Immature natural killer cell (primary cell): Measurements from ENCODE around the gene DDX52. TPM values are rescaled to one million over a fixed set of nuclear protein-coding genes. Genes with fewer than 3 reads are reported as not detected.

Source experiments
- DNase-seq, 3 donors: peaks; one replicate each; pipeline ENCODE4 v3.0.0; 2022; ENCODE audit warnings: mixed read lengths in 1 of 3
- H3K27ac Mint-ChIP-seq, 6 donors: one replicate each; pipeline ENCODE4 v1.8.0; 2020; ENCODE audit warnings: mixed read lengths in 6 of 6, mild to moderate bottlenecking in 5 of 6, inconsistent platforms in 4 of 6, moderate library complexity in 3 of 6
- H3K27me3 Mint-ChIP-seq, 3 donors: one replicate each; pipeline ENCODE4 v1.8.0; 2020 to 2021; ENCODE audit warnings: low read depth in 3 of 3, mild to moderate bottlenecking in 3 of 3, mixed read lengths in 3 of 3, moderate library complexity in 3 of 3, inconsistent platforms in 1 of 3
- H3K36me3 Mint-ChIP-seq, 3 donors: one replicate each; pipeline ENCODE4 v1.8.0; 2020; ENCODE audit warnings: mixed read lengths in 3 of 3, inconsistent platforms in 2 of 3, mild to moderate bottlenecking in 2 of 3
- H3K4me1 Mint-ChIP-seq, 2 donors: one replicate each; pipeline ENCODE4 v1.8.0; 2020; ENCODE audit warnings: inconsistent platforms in 2 of 2, mild to moderate bottlenecking in 2 of 2, mixed read lengths in 2 of 2, moderate library complexity in 1 of 2
- H3K4me3 Mint-ChIP-seq, 5 donors: one replicate each; pipeline ENCODE4 v1.8.0; 2020; ENCODE audit warnings: mild to moderate bottlenecking in 5 of 5, mixed read lengths in 5 of 5, inconsistent platforms in 3 of 5, moderate library complexity in 3 of 5
- H3K9me3 Mint-ChIP-seq, 6 donors: one replicate each; pipeline ENCODE4 v1.8.0; 2020; ENCODE audit warnings: mild to moderate bottlenecking in 6 of 6, mixed read lengths in 6 of 6, inconsistent platforms in 4 of 6, moderate library complexity in 3 of 6
- polyA plus RNA-seq, 3 donors: library from polyadenylated mRNA; unstranded; fragments of 300-500 nt; fragmentation: Illumina TruSeq; gene quantifications; one replicate each; pipeline ENCODE4 v1.2.3, GENCODE V29; 2021

DDX52 gene
- polyA plus RNA-seq, 3 donors from 2014 or later, result 7.9 to 19.3 (median 9.3) TPM

DNA sequence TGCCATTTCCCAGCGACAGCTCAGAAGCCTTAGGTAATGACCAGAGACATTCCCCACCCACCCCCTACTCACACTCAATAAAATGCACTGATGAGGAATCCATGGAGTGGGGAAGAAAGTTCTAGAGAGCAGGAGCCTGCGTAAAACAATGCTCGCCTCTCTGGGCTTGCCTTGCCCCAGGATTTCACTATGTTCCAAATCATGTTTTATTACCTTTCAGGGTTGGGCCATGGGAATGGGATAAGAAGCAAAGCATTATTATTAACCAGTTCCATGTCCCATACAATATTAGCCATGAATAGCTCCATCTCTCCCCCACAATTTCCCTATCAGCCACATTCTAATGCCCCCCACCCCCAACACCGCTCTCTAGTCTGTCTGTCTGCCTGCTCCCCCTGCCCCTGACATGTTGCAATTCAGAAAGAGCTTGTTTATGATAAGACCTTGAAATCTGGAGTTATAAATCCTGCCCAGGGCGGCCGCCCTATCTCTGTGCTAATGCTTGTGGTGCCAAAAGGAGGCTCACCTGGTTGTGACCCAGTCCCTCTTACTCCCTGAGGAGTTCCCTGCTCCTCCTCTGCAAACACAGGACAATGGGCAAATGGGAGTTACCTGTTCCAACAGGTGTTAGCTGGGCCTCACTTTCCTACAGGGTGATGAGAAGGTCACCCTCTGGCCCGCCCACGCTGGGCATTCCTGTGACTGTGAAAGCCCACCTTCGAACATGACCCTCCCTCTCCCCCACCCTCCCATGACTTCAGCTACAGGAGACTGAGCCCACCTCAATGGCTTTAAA is 28.0 kb upstream of the DDX52 start:
- H3K4me1 Mint-ChIP-seq, result no peaks in the 10 kb centered on the region
- no peak overlapping the region for H3K27ac Mint-ChIP-seq
- H3K4me3 Mint-ChIP-seq, result no peak overlapping the region
- H3K27me3 Mint-ChIP-seq, result peaks cover 0 to 2% (median 1%) of the 10 kb centered on the region in 3 donors
- H3K36me3 Mint-ChIP-seq, result no peaks in the 10 kb centered on the region
- no peaks in the 10 kb centered on the region for H3K9me3 Mint-ChIP-seq
- DNase-seq, result no peak

DNA sequence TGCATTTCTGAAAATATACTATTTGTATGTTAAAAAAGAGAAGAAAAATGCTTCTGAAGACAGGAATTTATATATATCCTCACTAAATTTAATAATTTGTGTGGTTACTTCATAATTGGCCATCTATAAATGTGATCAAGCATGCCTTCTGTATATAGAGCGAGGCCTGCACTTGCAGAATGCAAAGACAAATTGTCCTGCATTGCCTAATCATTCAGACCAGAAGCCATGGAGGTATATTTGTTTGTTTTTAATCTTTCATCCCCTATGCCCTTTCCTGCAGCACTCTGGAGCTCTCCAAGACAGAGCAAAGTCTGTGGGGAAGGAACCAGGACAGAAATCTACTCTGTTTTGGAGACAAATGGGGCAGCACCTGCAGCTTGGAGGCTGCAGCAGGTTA is 23.8 kb upstream of the DDX52 start:
- Mint-ChIP-seq H3K4me3 (no peak overlapping the region), H3K27me3 (peaks cover 0 to 1% (median 0%) of the 10 kb centered on the region in 3 donors), H3K27ac (no peak overlapping the region), H3K4me1 (no peaks in the 10 kb centered on the region), H3K9me3 (no peaks in the 10 kb centered on the region), H3K36me3 (no peaks in the 10 kb centered on the region)
- DNase-seq, result no peak

DNA sequence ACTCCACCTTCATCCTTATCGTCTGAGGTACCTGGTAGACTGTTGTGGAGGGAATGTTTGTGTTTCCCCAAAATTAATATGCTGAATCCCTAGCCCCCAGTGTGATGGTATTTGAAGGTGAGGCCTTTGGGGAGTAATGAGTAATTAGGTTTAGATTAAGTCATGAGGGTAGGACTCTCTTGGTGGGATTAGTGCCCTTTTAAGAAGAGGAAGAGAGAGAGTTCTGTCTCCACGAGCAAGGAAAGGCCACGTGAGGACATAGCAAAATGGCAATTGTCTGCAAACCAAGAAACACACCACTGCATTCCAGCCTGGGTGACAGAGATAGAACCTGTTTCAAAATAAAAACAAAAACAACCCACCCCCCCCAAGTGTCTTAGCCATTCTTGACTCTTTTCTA is 21.0 kb upstream of the DDX52 start:
- DNase-seq, result no peak
- H3K4me1 Mint-ChIP-seq, result no peaks in the 10 kb centered on the region
- H3K27me3 Mint-ChIP-seq, result no peaks in the 10 kb centered on the region
- no peaks in the 10 kb centered on the region for H3K9me3 Mint-ChIP-seq
- H3K4me3 Mint-ChIP-seq, result no peak overlapping the region
- H3K27ac Mint-ChIP-seq, result no peak overlapping the region
- H3K36me3 Mint-ChIP-seq, result no peaks in the 10 kb centered on the region

DNA sequence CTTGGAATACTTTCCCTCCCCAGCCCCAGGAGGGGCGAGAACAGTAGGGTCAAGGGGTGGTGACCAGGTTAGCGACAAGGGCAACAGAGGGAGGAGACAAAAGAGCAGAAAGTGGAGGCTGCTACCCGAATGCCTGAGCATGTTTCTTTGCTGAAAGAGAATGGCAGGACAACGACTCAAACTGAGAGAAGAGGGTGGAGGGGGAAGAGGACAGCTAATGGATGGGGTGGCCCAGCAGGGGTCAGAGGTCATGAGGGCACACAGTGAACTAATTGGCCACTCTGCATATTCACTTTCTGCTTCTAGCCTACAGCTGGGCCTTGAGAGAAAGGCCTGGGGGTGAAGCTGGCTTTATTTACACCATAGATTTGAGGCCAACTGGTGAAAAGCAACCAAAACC is 19.1 kb upstream of the DDX52 start:
- H3K9me3 Mint-ChIP-seq, result no peaks in the 10 kb centered on the region
- H3K4me1 Mint-ChIP-seq, result no peaks in the 10 kb centered on the region
- H3K27me3 Mint-ChIP-seq, result no peaks in the 10 kb centered on the region
- H3K4me3 Mint-ChIP-seq, result no peak overlapping the region
- no peak for DNase-seq
- no peak overlapping the region for H3K27ac Mint-ChIP-seq
- H3K36me3 Mint-ChIP-seq, result no peaks in the 10 kb centered on the region

DNA sequence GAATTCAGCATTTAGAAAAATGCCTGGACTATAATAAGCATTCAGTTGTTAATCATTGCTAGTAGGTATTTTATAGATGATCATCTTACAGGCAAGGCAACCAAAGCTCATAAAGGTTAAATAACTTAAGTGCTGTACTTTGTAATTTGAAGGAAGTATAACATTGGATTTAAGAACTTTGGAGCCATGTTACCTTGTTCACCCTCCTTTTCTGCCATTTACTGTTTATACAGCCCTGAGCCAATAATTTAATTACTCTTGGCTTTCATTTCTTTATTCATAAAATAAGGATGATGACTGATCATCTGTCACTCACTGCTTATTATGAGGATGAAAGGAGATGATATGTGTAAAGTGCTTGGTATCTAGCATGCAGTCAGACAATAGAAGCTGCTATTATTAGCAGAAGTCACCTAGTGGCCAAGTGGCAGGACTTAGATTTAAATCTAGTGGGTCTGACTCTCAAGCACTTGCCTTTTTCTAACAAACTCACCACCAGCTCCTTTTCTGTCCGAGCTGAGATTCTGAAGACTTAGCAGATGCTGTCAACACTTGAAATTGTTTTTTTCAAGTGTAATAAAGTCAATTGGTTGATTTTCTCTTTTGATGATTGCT is 18.3 kb upstream of the DDX52 start:
- no peaks in the 10 kb centered on the region for H3K9me3 Mint-ChIP-seq
- H3K36me3 Mint-ChIP-seq, result no peaks in the 10 kb centered on the region

GRCh38 chr17:37659925-37660324 is 16.7 kb upstream of the DDX52 start:
- Mint-ChIP-seq H3K27me3 (no peaks in the 10 kb centered on the region), H3K27ac (no peak overlapping the region), H3K4me3 (no peak overlapping the region), H3K36me3 (no peaks in the 10 kb centered on the region), H3K4me1 (no peaks in the 10 kb centered on the region), H3K9me3 (no peaks in the 10 kb centered on the region)
- no peak for DNase-seq

More for the DNA sequence above, 18.3 kb upstream of the DDX52 start:
- Mint-ChIP-seq H3K4me1 (no peaks in the 10 kb centered on the region), H3K27me3 (no peaks in the 10 kb centered on the region), H3K27ac (no peak overlapping the region), H3K4me3 (no peak overlapping the region)
- DNase-seq, result no peak

- DNase-seq, result no peak
- peaks cover 0 to 3% (median 2%) of the 10 kb centered on the region in 3 donors for H3K27me3 Mint-ChIP-seq
- H3K9me3 Mint-ChIP-seq, result no peaks in the 10 kb centered on the region
- H3K4me1 Mint-ChIP-seq, result no peaks in the 10 kb centered on the region
- H3K36me3 Mint-ChIP-seq, result no peaks in the 10 kb centered on the region
- no peak overlapping the region for H3K27ac Mint-ChIP-seq
- H3K4me3 Mint-ChIP-seq, result no peak overlapping the region
These were observed 14.0 kb upstream of the DDX52 start for GRCh38 chr17:37657202-37657601.

DNA sequence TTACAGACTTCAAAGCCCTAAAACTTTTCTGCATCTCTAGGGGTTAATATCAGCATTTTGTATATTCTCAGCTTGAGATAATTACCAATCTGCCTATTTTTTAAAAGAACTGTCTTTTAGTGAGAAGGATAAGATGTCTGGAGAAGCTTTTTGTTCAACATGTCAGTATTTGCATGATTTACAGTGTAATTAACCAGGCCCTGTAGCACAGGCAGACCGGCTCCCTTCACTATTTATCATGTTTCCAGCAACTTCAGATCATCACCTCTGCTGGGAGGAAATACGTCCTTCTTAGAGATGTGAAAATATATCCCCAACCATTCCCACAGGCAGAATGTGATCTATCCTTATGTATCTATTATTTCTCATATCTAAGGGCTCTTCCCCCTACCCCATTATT is 8.6 kb upstream of the DDX52 start:
- H3K4me3 Mint-ChIP-seq, result no peak overlapping the region
- peaks cover 5 to 21% (median 14%) of the 10 kb centered on the region in 3 donors for H3K27me3 Mint-ChIP-seq
- DNase-seq, result no peak
- no peak overlapping the region for H3K27ac Mint-ChIP-seq
- H3K9me3 Mint-ChIP-seq, result peaks cover 0 to 2% (median 0%) of the 10 kb centered on the region in 6 donors
- H3K36me3 Mint-ChIP-seq, result no peaks in the 10 kb centered on the region
- no peaks in the 10 kb centered on the region for H3K4me1 Mint-ChIP-seq

DNA sequence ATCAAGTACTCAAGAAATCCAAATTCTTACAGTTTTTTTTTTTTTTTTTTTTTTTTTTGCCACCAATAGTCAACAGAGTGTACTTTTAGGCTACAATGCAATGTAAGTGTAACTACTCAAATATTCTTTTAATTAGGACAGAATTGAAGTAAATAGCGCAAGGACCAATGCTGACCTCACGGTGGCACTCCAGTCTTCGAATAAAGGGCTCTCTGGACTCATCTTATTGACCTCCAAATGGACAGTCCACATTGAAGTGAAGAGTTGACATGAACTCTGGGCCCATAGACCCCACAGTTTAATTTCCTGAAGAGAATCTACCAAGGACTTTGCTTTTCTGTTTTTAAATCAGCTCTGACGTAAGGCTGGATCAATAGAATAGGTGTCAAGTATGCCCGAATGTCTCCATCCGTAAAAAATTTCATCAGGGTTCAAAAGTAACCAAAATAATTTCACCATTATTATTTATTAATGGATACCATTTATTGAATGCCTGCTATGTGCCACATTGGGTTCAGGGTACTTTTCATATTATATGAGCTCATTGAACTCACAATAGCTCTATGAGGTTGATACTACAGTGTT is 7.3 kb upstream of the DDX52 start:
- no peaks in the 10 kb centered on the region for H3K36me3 Mint-ChIP-seq
- peaks cover 5 to 22% (median 17%) of the 10 kb centered on the region in 3 donors for H3K27me3 Mint-ChIP-seq

GRCh38 chr17:37648555-37648954 is 5.3 kb upstream of the DDX52 start:
- H3K27ac Mint-ChIP-seq, result no peak overlapping the region
- peaks cover 5 to 31% (median 17%) of the 10 kb centered on the region in 3 donors for H3K27me3 Mint-ChIP-seq
- peaks cover 0 to 2% (median 0%) of the 10 kb centered on the region in 6 donors for H3K9me3 Mint-ChIP-seq
- no peak for DNase-seq
- no peaks in the 10 kb centered on the region for H3K36me3 Mint-ChIP-seq
- no peak overlapping the region for H3K4me3 Mint-ChIP-seq
- H3K4me1 Mint-ChIP-seq, result peaks cover 4 to 5% of the 10 kb centered on the region in 2 donors

More for the DNA sequence above, 7.3 kb upstream of the DDX52 start:
- no peaks in the 10 kb centered on the region for H3K4me1 Mint-ChIP-seq
- H3K9me3 Mint-ChIP-seq, result peaks cover 0 to 2% (median 0%) of the 10 kb centered on the region in 6 donors
- DNase-seq, result no peak
- H3K4me3 Mint-ChIP-seq, result no peak overlapping the region
- no peak overlapping the region for H3K27ac Mint-ChIP-seq

- DNase-seq, result no peak
- Mint-ChIP-seq H3K4me1 (peaks cover 11 to 12% of the 10 kb centered on the region in 2 donors), H3K36me3 (no peaks in the 10 kb centered on the region), H3K4me3 (no peak overlapping the region), H3K9me3 (peaks cover 0 to 2% (median 0%) of the 10 kb centered on the region in 6 donors), H3K27me3 (peaks cover 5 to 30% (median 17%) of the 10 kb centered on the region in 3 donors), H3K27ac (no peak overlapping the region)
These were observed 4.6 kb upstream of the DDX52 start for GRCh38 chr17:37647856-37648255.

- H3K4me3 Mint-ChIP-seq, result peak overlapping the region; percentile 93 to 97 (median 96)
- H3K9me3 Mint-ChIP-seq, result no peaks in the 10 kb centered on the region
- peaks cover 34 to 41% of the 10 kb centered on the region in 2 donors for H3K4me1 Mint-ChIP-seq
- H3K36me3 Mint-ChIP-seq, result peaks cover 10 to 12% (median 11%) of the 10 kb centered on the region in 3 donors
- H3K27me3 Mint-ChIP-seq, result peaks cover 2 to 13% (median 12%) of the 10 kb centered on the region in 3 donors
- H3K27ac Mint-ChIP-seq, result peak overlapping the region in 5 of 6 donors; percentile 51 to 94 (median 93)
- no peak for DNase-seq
These were observed 623 bp upstream of the DDX52 start for GRCh38 chr17:37643869-37644268.

GRCh38 chr17:37642681-37643080 is 565 bp downstream of the DDX52 start:
- H3K27me3 Mint-ChIP-seq, result peaks cover 0 to 13% (median 5%) of the 10 kb centered on the region in 3 donors
- peak overlapping the region; percentile 83 to 94 (median 93) for H3K27ac Mint-ChIP-seq
- peaks cover 35 to 50% of the 10 kb centered on the region in 2 donors for H3K4me1 Mint-ChIP-seq

DNA sequence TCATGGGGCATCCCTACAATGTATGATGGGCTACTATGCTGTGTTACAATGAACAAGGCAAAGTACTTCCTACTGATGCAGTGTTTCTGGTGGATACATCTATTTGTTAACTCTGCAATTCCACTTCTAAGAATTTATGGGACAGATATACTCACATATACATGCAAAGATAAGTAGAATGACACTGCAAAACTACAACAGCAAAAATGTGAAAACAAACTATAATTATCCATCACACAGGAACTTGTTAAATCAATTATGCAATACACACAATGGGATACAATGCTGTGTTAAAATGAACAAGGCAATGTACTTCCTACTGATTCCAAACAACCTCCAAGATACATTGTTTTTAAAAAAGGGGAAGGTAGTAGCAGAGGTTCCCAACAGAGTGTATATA is 3.2 kb downstream of the DDX52 start:
- no peak overlapping the region for H3K4me3 Mint-ChIP-seq
- DNase-seq, result no peak
- H3K9me3 Mint-ChIP-seq, result no peaks in the 10 kb centered on the region
- H3K27me3 Mint-ChIP-seq, result peaks cover 0 to 8% (median 3%) of the 10 kb centered on the region in 3 donors
- peaks cover 35 to 56% of the 10 kb centered on the region in 2 donors for H3K4me1 Mint-ChIP-seq
- H3K27ac Mint-ChIP-seq, result no peak overlapping the region
- H3K36me3 Mint-ChIP-seq, result peaks cover 13 to 27% (median 27%) of the 10 kb centered on the region in 3 donors

More at GRCh38 chr17:37642681-37643080, 565 bp downstream of the DDX52 start:
- Mint-ChIP-seq H3K9me3 (no peaks in the 10 kb centered on the region), H3K4me3 (peak overlapping the region; percentile 93 to 97 (median 96)), H3K36me3 (peaks cover 10 to 17% (median 16%) of the 10 kb centered on the region in 3 donors)
- DNase-seq, result no peak
